Heart left ventricle (tissue), 16 donors: Measurements from ENCODE around the gene NR2C2AP. TPM values are rescaled to one million over a fixed set of nuclear protein-coding genes. Genes with fewer than 3 reads are reported as not detected.

Source experiments
- ATAC-seq, 4 donors: fragments of 200-7000 bp; cut with Tn5 transposase; one replicate each; pipeline ENCODE4 v1.9.1; 2020 to 2022; ENCODE audit warnings: moderate library complexity in 4 of 4, mild to moderate bottlenecking in 3 of 4, moderate number of reproducible peaks in 1 of 4
- DNase-seq, 5 donors: peaks; one replicate each; pipeline ENCODE4 v3.0.0-alpha.2; 2020
- H3K27ac ChIP-seq, 12 donors: fragments of 200-600 bp; sonication (generic) in 4 of 12; one replicate each; pipeline versions ENCODE4 v1.5.0 to v1.8.0; 2016 to 2022; ENCODE audit warnings: mild to moderate bottlenecking in 2 of 12
- H3K27me3 ChIP-seq, 9 donors: fragments of 200-600 bp; sonication (generic) in 2 of 9; one replicate each; pipeline versions ENCODE4 v1.5.1 to v1.8.0; 2016 to 2022; ENCODE audit warnings: mild to moderate bottlenecking in 3 of 9
- H3K36me3 ChIP-seq, 9 donors: fragments of 200-600 bp; sonication (generic) in 2 of 9; one replicate each; pipeline versions ENCODE4 v1.5.0 to v1.8.0; 2018 to 2022; ENCODE audit warnings: mild to moderate bottlenecking in 2 of 9
- H3K4me1 ChIP-seq, 12 donors: fragments of 200-600 bp; sonication (generic) in 4 of 12; one replicate each; pipeline versions ENCODE4 v1.5.0 to v1.8.0; 2016 to 2022; ENCODE audit warnings: mild to moderate bottlenecking in 3 of 12
- H3K4me3 ChIP-seq, 12 donors: fragments of 200-600 bp; sonication (generic) in 4 of 12; one replicate each; pipeline versions ENCODE4 v1.5.0 to v1.8.0; 2017 to 2022; ENCODE audit warnings: mild to moderate bottlenecking in 9 of 12, moderate library complexity in 4 of 12
- H3K9me3 ChIP-seq, 12 donors: fragments of 200-600 bp; sonication (generic) in 4 of 12; one replicate each; pipeline versions ENCODE4 v1.5.0 to v1.8.0; 2016 to 2022; ENCODE audit warnings: mild to moderate bottlenecking in 1 of 12
- CTCF ChIP-seq, 12 donors: fragments of 200-600 bp; sonication (generic) in 4 of 12; IDR thresholded peaks; one replicate each; pipeline versions ENCODE4 v1.5.0 to v1.8.0; 2018 to 2022; ENCODE audit warnings: antibody characterized with exemption in 12 of 12, mild to moderate bottlenecking in 5 of 12
- POLR2A ChIP-seq, 2 donors: fragments of 450-650 bp; IDR thresholded peaks; one replicate each; pipeline ENCODE4 v1.6.1; 2017; ENCODE audit warnings: antibody characterized with exemption in 2 of 2, mild to moderate bottlenecking in 2 of 2, moderate library complexity in 2 of 2
- WGBS, 4 donors: extraction: QIAGEN DNeasy Blood & Tissue Kit in 2 of 4; methylation state at CpG; one replicate each; pipeline versions ENCODE4 v1.1.5 to v1.1.7; 2013 to 2018; 5-methylcytosine and 5-hydroxymethylcytosine counted together
- intact Hi-C, 10 donors: fragments of 100-400 bp; cut with DNase I; formaldehyde crosslinking; loops; one replicate each; pipeline versions ENCODE4 v1.11.1 to v1.14.2; 2022
- polyA plus RNA-seq, 2 donors: library from polyadenylated mRNA; stranded (reverse); fragments of 200-250 nt; gene quantifications; one replicate each; pipeline ENCODE4 v1.2.3, GENCODE V29; 2013
- total RNA-seq, 9 donors: library from RNA; depleted of rRNA in 2 of 9; stranded (reverse); fragments of >200 nt in 2 of 9; fragmentation: NEBNext Ultra II Directional in 3 of 9; extraction: Animal tissue kit (Norgen Biotek cat#: 25700) in 3 of 9; gene quantifications; one replicate each; pipeline versions ENCODE4 v1.1.0 to v1.2.4, GENCODE V29; 2016 to 2023
- donor health status: ischemic (EF 13 %, LVEDD 7.1; RV severe dilation, severe dysfunction).
- donor health status: healthy with polysubstance abuse.
- donor health status: DM: no; HTN: yes; CAD: no.
- donor health status: DM: no; HTN: no; CAD: no.
- donor health status: ischemic (EF 25% LVEDD 6.9; RV normal size, moderate dysfunction).
- donor health status: ischemic (EF 25% LVEDD 5.7; RV mildly dilated, moderate dysfunction).
- donor health status: healthy.
- donor health status: DM: yes; HTN: yes; CAD: no.
- donor health status: ischemic (EF 35%, LVEDD 5.7; RV mildly dilated, moderate dysfunction).
- donor health status: nonischemic (EF 11% LVEDD 7.7; RV severe dilation, severe dysfunction).
- donor health status: DM: yes; HTN: yes; CAD: no.
- donor health status: PGD.
- donor health status: ischemic (EF 29% LVEDD 5.4; RV normal size, mild dysfunction).
- donor health status: nonischemic (EF 23%, LVEDD 6.1; RV moderate dilation, normal function).

The NR2C2AP gene
- total and polyA plus RNA-seq, 11 donors, result 2.6 to 26.2 (median 6.3) TPM

- Histone ChIP-seq H3K4me3 (no peak overlapping the region), H3K27me3 (no peaks in the 10 kb centered on the region), H3K4me1 (no peaks in the 10 kb centered on the region), H3K27ac (no peak overlapping the region), H3K36me3 (peaks cover 0 to 10% (median 0%) of the 10 kb centered on the region in 9 donors), H3K9me3 (no peaks in the 10 kb centered on the region)
- 88 to 94% (median 90%) methylated on average over 4 of the region's 4 CpGs for WGBS, 4 donors
- intact Hi-C loops, result no loop called here
- no peak for TF ChIP-seq CTCF (IDR thresholded peaks at IDR 0.05)
- TF ChIP-seq POLR2A (IDR thresholded peaks at IDR 0.05), result no peak
- DNase-seq (no peak), ATAC-seq (no peak)
Measured at GRCh38 chr19:19159534-19159933, 43.7 kb downstream of the NR2C2AP start.

- intact Hi-C loops, result no loop called here
- Histone ChIP-seq H3K4me3 (no peak overlapping the region), H3K27ac (no peak overlapping the region), H3K9me3 (no peaks in the 10 kb centered on the region), H3K36me3 (peaks cover 0 to 10% (median 0%) of the 10 kb centered on the region in 9 donors), H3K4me1 (no peaks in the 10 kb centered on the region), H3K27me3 (no peaks in the 10 kb centered on the region)
- no peak for ATAC-seq
- no peak for DNase-seq
- TF ChIP-seq POLR2A (IDR thresholded peaks at IDR 0.05), result no peak
- WGBS, 4 donors, result 75 to 84% (median 82%) methylated on average over 6 of the region's 6 CpGs
Measured at GRCh38 chr19:19157808-19158207, 45.4 kb downstream of the NR2C2AP start.

GRCh38 chr19:19155495-19156219, 47.6 kb downstream of the NR2C2AP start:
- Histone ChIP-seq H3K4me3 (no peak overlapping the region), H3K36me3 (peaks cover 0 to 10% (median 0%) of the 10 kb centered on the region in 9 donors), H3K27me3 (no peaks in the 10 kb centered on the region), H3K4me1 (no peaks in the 10 kb centered on the region), H3K9me3 (no peaks in the 10 kb centered on the region), H3K27ac (no peak overlapping the region)
- WGBS, 4 donors, result 91 to 95% (median 92%) methylated on average over 7 to 10 of the region's 10 CpGs
- TF ChIP-seq POLR2A (IDR thresholded peaks at IDR 0.05), result no peak
- TF ChIP-seq CTCF (IDR thresholded peaks at IDR 0.05), result no peak
- intact Hi-C loops, result no loop called here
- DNase-seq (no peak), ATAC-seq (no peak)

- Histone ChIP-seq H3K27ac (no peak overlapping the region), H3K4me3 (no peak overlapping the region), H3K9me3 (no peaks in the 10 kb centered on the region), H3K4me1 (no peaks in the 10 kb centered on the region), H3K36me3 (peaks cover 0 to 10% (median 0%) of the 10 kb centered on the region in 9 donors), H3K27me3 (no peaks in the 10 kb centered on the region)
- WGBS, 4 donors, result 88 to 96% (median 92%) methylated on average over 5 to 6 of the region's 6 CpGs
- no peak for TF ChIP-seq CTCF (IDR thresholded peaks at IDR 0.05)
- TF ChIP-seq POLR2A (IDR thresholded peaks at IDR 0.05), result no peak
- no peak for ATAC-seq
- intact Hi-C loops, result no loop called here
- no peak for DNase-seq
Measured at GRCh38 chr19:19154768-19155494, 48.3 kb downstream of the NR2C2AP start.
